ENCODE data around the gene OXA1L.
"Not testable (repeated sequence)": the region's sequence is repeated elsewhere in the genome, so short reads cannot be mapped to it uniquely, and the experiment has no call there.

DNA sequence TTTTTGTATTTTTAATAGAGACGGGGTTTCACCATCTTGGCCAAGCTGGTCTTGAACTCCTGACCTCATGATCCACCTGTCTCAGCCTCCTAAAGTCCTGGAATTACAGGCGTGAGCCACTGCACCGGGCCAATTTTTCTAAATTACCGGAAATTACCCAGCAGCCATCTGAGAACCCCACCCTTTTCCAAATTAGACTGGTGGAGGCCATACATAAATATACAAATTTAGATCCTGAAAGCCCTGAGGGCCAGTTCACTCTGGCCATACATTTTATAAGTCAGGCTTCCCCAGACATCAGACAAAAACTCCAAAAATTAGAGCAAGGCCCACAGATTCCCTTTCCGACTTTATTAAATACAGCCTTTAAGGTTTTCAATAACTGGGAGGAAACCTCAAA, 34.4 kb upstream of the OXA1L start:
- TF ChIP-seq, protein P1, sequence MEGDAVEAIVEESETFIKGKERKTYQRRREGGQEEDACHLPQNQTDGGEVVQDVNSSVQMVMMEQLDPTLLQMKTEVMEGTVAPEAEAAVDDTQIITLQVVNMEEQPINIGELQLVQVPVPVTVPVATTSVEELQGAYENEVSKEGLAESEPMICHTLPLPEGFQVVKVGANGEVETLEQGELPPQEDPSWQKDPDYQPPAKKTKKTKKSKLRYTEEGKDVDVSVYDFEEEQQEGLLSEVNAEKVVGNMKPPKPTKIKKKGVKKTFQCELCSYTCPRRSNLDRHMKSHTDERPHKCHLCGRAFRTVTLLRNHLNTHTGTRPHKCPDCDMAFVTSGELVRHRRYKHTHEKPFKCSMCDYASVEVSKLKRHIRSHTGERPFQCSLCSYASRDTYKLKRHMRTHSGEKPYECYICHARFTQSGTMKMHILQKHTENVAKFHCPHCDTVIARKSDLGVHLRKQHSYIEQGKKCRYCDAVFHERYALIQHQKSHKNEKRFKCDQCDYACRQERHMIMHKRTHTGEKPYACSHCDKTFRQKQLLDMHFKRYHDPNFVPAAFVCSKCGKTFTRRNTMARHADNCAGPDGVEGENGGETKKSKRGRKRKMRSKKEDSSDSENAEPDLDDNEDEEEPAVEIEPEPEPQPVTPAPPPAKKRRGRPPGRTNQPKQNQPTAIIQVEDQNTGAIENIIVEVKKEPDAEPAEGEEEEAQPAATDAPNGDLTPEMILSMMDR (conservative IDR thresholded peaks at IDR 0.05; ENCODE audit: low read depth, low read length): not testable (repeated sequence)
- not testable (repeated sequence) for TF ChIP-seq EZH2 (IDR thresholded peaks at IDR 0.05; ENCODE audit: low read length, unreplicated experiment)

Data from PC-3 (cell line).